Measurements from ENCODE around the gene RETREG1.
"Not testable (repeated sequence)": the region's sequence is repeated elsewhere in the genome, so short reads cannot be mapped to it uniquely, and the experiment has no call there.

RETREG1 gene

GRCh38 chr5:16493261-16493660 is 123.5 kb downstream of the RETREG1 start:
- no peak for TF ChIP-seq ZNF274 (IDR thresholded peaks at IDR 0.05; ENCODE audit: low read depth, low read length)

DNA sequence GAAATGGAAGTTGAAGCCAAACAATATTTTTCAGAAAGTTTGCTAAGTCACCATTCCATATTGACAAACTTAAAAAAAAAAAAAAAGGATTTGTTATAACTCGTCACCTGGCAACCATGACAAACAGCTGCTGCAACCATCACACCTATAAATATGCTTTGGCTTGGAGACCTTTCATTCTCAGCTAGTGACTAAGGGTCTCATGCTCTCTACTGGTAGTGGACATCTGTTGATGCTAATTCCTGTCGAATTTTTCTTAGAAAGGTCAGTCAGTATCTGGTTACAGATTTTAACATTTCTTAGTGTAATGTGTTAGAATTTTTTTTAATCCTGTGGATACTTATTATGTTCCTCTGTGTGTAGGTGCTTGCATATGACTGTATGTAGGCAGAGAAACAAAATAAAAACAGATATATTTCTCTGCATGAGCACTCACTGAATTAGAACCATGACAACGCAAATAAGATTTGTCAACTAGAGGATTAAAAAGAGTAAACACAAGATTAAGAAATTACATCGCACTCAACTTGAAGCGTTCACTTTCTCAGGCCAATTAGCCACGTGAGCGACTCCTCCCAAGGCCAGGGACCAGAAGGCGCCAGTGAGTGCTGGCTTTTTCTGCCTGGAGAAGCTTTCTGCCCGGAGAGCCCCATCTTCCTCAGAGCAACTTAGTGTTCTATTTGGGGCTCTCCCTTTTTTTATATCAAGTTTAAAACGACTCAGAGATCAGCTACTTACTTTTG is 124.2 kb downstream of the RETREG1 start:
- no peak overlapping the region for H3K4me3 ChIP-seq (ENCODE audit: low read length)
- no peak for TF ChIP-seq ZNF274 (IDR thresholded peaks at IDR 0.05; ENCODE audit: low read depth, low read length)

More at GRCh38 chr5:16493261-16493660, 123.5 kb downstream of the RETREG1 start:
- H3K4me3 ChIP-seq (ENCODE audit: low read length): no peak overlapping the region

- no peak for TF ChIP-seq ZNF274 (IDR thresholded peaks at IDR 0.05; ENCODE audit: low read depth, low read length)
Observed at GRCh38 chr5:16490911-16491310, 125.9 kb downstream of the RETREG1 start.

GRCh38 chr5:16489322-16489791 is 127.4 kb downstream of the RETREG1 start:
- TF ChIP-seq ZNF274 (IDR thresholded peaks at IDR 0.05; ENCODE audit: low read depth, low read length): no peak
- H3K4me3 ChIP-seq (ENCODE audit: low read length): no peak overlapping the region

More at GRCh38 chr5:16490911-16491310, 125.9 kb downstream of the RETREG1 start:
- no peak overlapping the region for H3K4me3 ChIP-seq (ENCODE audit: low read length)

DNA sequence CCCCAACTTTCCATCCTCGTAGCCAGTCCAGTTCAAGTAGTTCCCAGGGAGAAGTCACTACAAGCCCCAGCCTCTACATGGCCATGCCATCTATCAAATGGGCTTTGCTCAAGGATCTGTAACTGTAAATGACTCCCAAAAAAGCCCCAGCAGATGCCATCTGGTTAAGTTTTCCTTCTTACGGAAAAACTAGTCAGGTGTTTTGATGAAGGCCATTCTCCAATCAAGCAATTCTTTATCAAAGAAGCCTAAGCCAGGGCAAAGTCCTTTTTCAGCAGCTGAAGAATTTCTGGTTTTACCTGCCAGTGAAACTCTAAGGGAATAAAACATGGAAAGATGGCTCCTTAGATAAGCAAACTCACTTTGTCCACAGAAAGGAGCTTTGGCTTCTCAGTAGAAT is 129.3 kb downstream of the RETREG1 start:
- no peak overlapping the region for H3K4me3 ChIP-seq (ENCODE audit: low read length)
- no peak for TF ChIP-seq ZNF274 (IDR thresholded peaks at IDR 0.05; ENCODE audit: low read depth, low read length)

GRCh38 chr5:16486711-16487111 is 130.1 kb downstream of the RETREG1 start:
- no peak overlapping the region for H3K4me3 ChIP-seq (ENCODE audit: low read length)
- no peak for TF ChIP-seq ZNF274 (IDR thresholded peaks at IDR 0.05; ENCODE audit: low read depth, low read length)

DNA sequence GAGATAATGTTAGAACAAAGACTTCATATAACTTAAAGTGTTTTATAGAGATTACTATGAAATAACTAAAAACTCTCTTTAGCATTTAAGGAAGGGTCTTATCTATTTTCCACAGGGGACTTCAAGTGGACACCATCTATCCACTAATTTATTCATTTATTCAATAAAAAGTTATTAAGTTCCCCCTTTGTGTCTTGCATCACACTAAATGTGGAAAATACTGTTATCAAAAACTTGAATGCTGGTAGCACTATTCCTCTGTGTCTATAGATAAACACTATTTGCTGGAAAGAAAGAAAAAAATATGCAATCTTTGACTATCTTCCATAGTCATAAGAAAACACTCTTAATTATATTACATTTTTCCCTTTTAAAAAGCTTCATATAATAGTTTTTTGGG is 131.1 kb downstream of the RETREG1 start:
- TF ChIP-seq ZNF274 (IDR thresholded peaks at IDR 0.05; ENCODE audit: low read depth, low read length): no peak
- no peak overlapping the region for H3K4me3 ChIP-seq (ENCODE audit: low read length)

DNA sequence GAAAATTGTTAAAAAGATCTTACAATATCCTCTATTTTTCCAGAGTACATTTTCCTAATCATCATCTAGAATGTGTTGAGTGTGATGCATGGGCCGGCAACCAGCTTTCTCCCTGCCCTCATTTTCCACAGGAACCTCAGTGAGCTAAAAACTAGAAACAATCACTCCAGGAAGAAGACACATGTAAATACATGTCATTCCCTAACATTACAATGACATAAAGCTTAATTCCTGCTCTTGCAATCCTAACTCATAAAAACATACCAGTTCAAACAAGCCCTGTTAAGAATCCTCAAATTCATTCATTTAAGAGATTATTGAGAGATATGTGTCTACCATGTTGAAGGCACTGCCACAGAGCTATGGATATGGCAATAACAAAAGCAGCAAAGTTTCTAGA is 132.7 kb downstream of the RETREG1 start:
- no peak overlapping the region for H3K4me3 ChIP-seq (ENCODE audit: low read length)
- no peak for TF ChIP-seq ZNF274 (IDR thresholded peaks at IDR 0.05; ENCODE audit: low read depth, low read length)

DNA sequence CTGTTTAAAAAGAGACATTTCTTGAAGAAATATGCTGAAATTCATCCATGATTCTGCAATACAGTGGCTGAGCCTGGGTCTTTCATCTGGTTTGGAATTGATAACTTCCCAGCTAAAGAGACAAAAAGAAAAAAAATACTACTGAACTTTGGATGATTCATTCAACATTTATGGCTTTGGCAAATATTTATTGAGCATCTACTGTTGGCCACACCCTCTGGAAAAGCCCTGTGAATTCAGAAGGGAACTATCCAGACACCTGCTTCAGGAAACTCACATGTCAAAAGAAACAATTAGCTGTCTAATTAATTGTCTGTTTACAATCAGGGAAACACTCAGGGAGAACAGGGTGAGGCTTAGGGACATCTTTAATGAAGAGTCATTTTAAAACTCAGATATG is 133.4 kb downstream of the RETREG1 start:
- H3K4me3 ChIP-seq (ENCODE audit: low read length): no peak overlapping the region
- no peak for TF ChIP-seq ZNF274 (IDR thresholded peaks at IDR 0.05; ENCODE audit: low read depth, low read length)

DNA sequence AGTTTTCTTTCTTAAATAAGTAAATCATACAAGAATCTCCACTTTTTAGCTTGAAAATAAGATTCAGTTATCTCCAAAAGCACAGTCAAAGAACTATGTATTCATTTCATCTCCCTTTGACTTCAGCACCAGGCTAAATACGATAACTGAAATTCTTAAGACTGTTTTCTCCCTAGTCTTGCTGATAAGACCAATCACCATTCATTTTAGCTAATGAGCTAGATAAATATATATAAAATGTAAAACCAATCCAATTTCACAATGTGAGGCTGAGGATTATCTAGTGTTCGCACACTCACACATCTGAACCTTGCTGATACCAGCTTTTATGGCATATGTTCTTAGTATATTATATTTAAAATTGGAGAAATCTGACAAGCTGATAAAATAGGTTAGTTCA is 133.9 kb downstream of the RETREG1 start:
- no peak for TF ChIP-seq ZNF274 (IDR thresholded peaks at IDR 0.05; ENCODE audit: low read depth, low read length)
- H3K4me3 ChIP-seq (ENCODE audit: low read length): no peak overlapping the region

- no peak for TF ChIP-seq ZNF274 (IDR thresholded peaks at IDR 0.05; ENCODE audit: low read depth, low read length)
- H3K4me3 ChIP-seq (ENCODE audit: low read length): no peak overlapping the region
Observed at GRCh38 chr5:16480821-16481538, 135.8 kb downstream of the RETREG1 start.

DNA sequence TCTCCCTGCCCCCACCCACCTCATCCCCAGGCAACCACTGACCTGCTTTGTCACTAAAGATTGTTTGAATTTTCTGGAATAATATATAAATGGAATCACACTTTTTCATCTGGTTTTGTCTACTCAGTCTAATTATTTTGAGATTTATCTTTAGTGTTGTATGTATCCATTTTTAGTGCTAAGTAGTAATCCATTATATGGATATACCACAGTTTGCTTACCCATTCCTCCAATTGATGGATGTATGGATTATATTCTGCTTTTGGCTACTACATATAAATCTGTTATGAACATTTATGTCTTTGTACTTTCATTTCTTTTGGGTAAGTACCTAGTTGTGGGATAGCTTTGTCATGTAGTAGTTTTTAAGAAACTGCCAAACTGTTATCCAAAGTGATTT is 136.7 kb downstream of the RETREG1 start:
- TF ChIP-seq ZNF274 (IDR thresholded peaks at IDR 0.05; ENCODE audit: low read depth, low read length): no peak
- no peak overlapping the region for H3K4me3 ChIP-seq (ENCODE audit: low read length)

- no peak for TF ChIP-seq ZNF274 (IDR thresholded peaks at IDR 0.05; ENCODE audit: low read depth, low read length)
- H3K4me3 ChIP-seq (ENCODE audit: low read length): no peak overlapping the region
Observed at GRCh38 chr5:16477541-16477940, 139.3 kb downstream of the RETREG1 start.

- H3K4me3 ChIP-seq (ENCODE audit: low read length): not testable (repeated sequence)
Observed at GRCh38 chr5:16476417-16476816, 140.4 kb downstream of the RETREG1 start.

- H3K4me3 ChIP-seq (ENCODE audit: low read length): no peak overlapping the region
- no peak for TF ChIP-seq ZNF274 (IDR thresholded peaks at IDR 0.05; ENCODE audit: low read depth, low read length)
Observed at GRCh38 chr5:16471387-16471786, 145.4 kb downstream of the RETREG1 start.

All from GM08714 (cell line).